Lower lobe of right lung (tissue), 2 donors: ENCODE results near the gene MYZAP. TPM values are rescaled to one million over a fixed set of nuclear protein-coding genes. Genes with fewer than 3 reads are reported as not detected.

Experiments
- ATAC-seq, 2 donors: fragments of 200-7000 bp; cut with Tn5 transposase; one replicate each; pipeline ENCODE4 v1.9.1; 2020 to 2022; ENCODE audit warnings: mild to moderate bottlenecking in 2 of 2, moderate library complexity in 2 of 2
- DNase-seq: peaks from one replicate; pipeline ENCODE4 v3.0.0-alpha.2; 2020
- H3K27ac ChIP-seq: fragments of 200-600 bp; one replicate; pipeline ENCODE4 v1.8.0; 2022
- H3K27me3 ChIP-seq: fragments of 200-600 bp; one replicate; pipeline ENCODE4 v1.8.0; 2022; ENCODE audit warnings: low read depth
- H3K36me3 ChIP-seq: fragments of 200-600 bp; one replicate; pipeline ENCODE4 v1.8.0; 2022; ENCODE audit warnings: mild to moderate bottlenecking
- H3K4me1 ChIP-seq: fragments of 200-600 bp; one replicate; pipeline ENCODE4 v1.8.0; 2022
- H3K4me3 ChIP-seq: fragments of 200-600 bp; one replicate; pipeline ENCODE4 v1.8.0; 2022; ENCODE audit warnings: mild to moderate bottlenecking
- H3K9me3 ChIP-seq: fragments of 200-600 bp; one replicate; pipeline ENCODE4 v1.8.0; 2022
- intact Hi-C: fragments of 100-400 bp; cut with DNase I; formaldehyde crosslinking; loops from one replicate; pipeline ENCODE4 v1.11.0; 2022
- total RNA-seq: library from RNA; stranded (reverse); fragmentation: NEBNext Ultra II Directional; extraction: Animal tissue kit (Norgen Biotek cat#: 25700); gene quantifications from one replicate; pipeline ENCODE4 v1.2.1, GENCODE V29; 2021
- TF ChIP-seq, protein P1 (sequence below): fragments of 200-600 bp; IDR thresholded peaks from one replicate; pipeline ENCODE4 v1.8.0; 2022; ENCODE audit warnings: antibody characterized with exemption, mild to moderate bottlenecking
- donor health status: DM: no; HTN: yes; CAD: no; lungs with severe emphysema.

The MYZAP gene
- total RNA-seq, 1 donor from 2014 or later: 41.3 TPM

DNA sequence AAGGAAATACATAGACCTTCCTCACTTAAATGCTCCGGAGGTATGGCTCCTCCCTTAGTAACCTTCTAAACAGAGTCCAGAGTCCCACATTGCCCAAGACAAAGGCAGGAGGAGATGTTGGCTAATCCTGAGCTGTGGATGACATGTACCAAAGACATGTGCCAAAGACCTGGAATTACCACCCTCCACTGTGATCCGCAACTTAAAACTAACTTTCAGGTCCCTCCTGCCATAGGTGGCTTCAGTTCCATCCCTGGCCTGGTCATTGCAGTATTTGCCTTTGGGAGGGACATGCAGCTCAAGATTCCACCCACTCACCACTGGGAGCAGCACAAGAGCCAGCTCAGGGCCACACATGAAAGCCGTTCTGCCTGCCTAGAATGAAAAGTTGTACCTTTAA lies 28.0 kb downstream of the MYZAP start:
- no peaks in the 10 kb centered on the region for H3K4me1 ChIP-seq
- ATAC-seq (no peak), DNase-seq (no peak)
- H3K9me3 ChIP-seq: no peaks in the 10 kb centered on the region
- no peak overlapping the region for H3K4me3 ChIP-seq
- intact Hi-C loops: no loop called here
- no peaks in the 10 kb centered on the region for H3K36me3 ChIP-seq
- no peak overlapping the region for H3K27ac ChIP-seq
- TF ChIP-seq, protein P1, sequence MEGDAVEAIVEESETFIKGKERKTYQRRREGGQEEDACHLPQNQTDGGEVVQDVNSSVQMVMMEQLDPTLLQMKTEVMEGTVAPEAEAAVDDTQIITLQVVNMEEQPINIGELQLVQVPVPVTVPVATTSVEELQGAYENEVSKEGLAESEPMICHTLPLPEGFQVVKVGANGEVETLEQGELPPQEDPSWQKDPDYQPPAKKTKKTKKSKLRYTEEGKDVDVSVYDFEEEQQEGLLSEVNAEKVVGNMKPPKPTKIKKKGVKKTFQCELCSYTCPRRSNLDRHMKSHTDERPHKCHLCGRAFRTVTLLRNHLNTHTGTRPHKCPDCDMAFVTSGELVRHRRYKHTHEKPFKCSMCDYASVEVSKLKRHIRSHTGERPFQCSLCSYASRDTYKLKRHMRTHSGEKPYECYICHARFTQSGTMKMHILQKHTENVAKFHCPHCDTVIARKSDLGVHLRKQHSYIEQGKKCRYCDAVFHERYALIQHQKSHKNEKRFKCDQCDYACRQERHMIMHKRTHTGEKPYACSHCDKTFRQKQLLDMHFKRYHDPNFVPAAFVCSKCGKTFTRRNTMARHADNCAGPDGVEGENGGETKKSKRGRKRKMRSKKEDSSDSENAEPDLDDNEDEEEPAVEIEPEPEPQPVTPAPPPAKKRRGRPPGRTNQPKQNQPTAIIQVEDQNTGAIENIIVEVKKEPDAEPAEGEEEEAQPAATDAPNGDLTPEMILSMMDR: no peak
- H3K27me3 ChIP-seq: no peaks in the 10 kb centered on the region

DNA sequence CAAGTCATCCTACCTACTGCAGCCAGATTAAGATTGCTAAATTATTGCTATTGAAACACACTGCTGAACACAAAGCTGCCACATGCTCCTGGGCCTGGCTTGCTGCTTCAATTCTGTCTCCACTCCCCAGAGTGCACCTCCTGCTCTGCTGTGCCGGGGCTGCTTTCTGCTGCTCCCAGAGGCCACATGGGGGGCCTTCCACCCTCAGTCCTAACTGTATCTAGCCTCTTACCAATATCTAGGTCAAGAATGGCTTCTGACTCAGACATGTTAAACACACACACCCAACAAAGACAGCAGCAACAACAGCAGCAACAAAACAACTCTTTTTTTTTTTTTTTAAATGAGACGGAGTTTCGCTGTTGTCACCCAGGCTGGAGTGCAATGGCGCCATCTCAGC lies 33.0 kb downstream of the MYZAP start:
- no peak overlapping the region for H3K4me3 ChIP-seq
- H3K27ac ChIP-seq: no peak overlapping the region
- DNase-seq: no peak
- TF ChIP-seq, protein P1: no peak
- no peaks in the 10 kb centered on the region for H3K36me3 ChIP-seq
- no peaks in the 10 kb centered on the region for H3K9me3 ChIP-seq
- no peaks in the 10 kb centered on the region for H3K27me3 ChIP-seq
- intact Hi-C loops: no loop called here
- H3K4me1 ChIP-seq: peaks cover 12% of the 10 kb centered on the region
- ATAC-seq: peak in 1 of 2 donors; percentile 31

DNA sequence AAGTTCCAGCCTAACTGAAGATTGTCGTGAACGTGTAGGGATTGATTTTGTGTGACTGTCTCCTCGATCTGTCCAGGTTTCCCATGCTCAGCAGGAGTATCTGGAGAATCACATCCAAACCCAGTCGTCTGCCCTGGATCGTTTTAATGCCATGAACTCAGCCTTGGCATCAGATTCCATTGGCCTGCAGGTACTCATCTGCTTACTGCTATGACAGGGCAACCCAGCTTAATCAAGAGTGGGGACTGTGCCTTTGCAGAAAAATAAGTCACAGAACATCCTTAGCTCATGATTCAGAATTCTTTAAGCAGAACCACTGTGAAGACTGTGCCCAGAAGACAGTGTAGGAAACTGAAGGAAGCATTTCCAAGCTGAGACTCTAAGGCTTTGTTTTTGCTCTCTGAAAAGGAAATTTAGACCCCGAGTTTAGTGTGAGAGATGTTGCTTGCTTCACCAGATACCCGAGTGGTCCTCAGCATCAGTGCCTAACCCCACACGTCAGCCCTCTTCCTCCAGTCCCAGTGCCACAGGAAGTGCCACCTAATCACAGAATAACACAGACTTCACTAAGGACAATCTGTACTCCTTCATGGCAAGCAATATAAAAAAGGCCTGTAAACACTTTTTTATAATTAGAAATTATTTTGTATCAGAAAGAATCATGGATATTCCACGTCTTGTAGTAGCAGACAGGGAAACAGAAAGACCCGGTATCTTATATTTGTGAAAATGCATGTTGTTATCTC lies 34.2 kb downstream of the MYZAP start:
- Histone ChIP-seq H3K36me3 (no peaks in the 10 kb centered on the region), H3K4me1 (peaks cover 12% of the 10 kb centered on the region), H3K9me3 (no peaks in the 10 kb centered on the region), H3K4me3 (no peak overlapping the region), H3K27ac (peak overlapping the region; percentile 50), H3K27me3 (no peaks in the 10 kb centered on the region)
- intact Hi-C loops: no loop called here
- TF ChIP-seq, protein P1: no peak
- ATAC-seq (no peak), DNase-seq (no peak)

DNA sequence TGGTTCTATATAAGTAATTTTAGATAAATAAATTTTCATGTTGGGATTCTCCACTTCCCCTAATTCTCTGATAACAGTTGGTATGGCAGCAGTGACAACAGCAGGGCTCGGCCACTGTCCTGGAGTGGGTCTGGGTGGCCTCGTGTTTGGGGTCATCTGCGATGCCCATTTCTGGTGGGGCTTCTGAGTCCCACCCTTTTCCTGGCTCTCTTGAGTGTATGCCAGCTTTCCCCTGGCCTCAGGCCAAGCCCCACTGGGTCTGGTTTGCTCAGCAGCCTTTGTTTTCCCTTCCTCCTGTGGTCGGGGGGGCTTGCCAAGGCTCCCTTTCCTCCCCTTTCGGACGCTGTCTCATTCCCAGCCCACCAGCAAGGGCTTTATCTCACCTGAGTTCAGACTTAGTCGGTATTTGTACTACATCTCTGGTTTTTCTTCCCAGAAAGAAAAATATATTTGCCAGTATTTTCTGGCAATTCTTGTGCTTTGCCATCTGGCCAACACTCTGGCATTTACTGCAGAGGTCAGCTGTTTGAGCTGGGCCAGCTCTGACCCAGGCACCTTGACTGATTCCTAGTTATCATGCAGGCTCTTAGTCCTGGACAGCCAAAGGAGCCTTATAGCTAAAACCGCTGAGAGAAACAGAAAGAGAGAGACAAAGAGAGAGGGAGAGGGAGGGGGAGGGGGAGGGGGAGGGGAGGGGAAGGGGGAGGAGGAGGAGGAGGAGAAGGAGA lies 35.2 kb downstream of the MYZAP start:
- TF ChIP-seq, protein P1: no peak
- no peak overlapping the region for H3K4me3 ChIP-seq
- no peaks in the 10 kb centered on the region for H3K27me3 ChIP-seq
- H3K4me1 ChIP-seq: peaks cover 12% of the 10 kb centered on the region
- intact Hi-C loops: no loop called here
- no peaks in the 10 kb centered on the region for H3K9me3 ChIP-seq
- H3K27ac ChIP-seq: peak overlapping the region; percentile 50
- peak; percentile 54 for DNase-seq
- no peak for ATAC-seq
- H3K36me3 ChIP-seq: no peaks in the 10 kb centered on the region

DNA sequence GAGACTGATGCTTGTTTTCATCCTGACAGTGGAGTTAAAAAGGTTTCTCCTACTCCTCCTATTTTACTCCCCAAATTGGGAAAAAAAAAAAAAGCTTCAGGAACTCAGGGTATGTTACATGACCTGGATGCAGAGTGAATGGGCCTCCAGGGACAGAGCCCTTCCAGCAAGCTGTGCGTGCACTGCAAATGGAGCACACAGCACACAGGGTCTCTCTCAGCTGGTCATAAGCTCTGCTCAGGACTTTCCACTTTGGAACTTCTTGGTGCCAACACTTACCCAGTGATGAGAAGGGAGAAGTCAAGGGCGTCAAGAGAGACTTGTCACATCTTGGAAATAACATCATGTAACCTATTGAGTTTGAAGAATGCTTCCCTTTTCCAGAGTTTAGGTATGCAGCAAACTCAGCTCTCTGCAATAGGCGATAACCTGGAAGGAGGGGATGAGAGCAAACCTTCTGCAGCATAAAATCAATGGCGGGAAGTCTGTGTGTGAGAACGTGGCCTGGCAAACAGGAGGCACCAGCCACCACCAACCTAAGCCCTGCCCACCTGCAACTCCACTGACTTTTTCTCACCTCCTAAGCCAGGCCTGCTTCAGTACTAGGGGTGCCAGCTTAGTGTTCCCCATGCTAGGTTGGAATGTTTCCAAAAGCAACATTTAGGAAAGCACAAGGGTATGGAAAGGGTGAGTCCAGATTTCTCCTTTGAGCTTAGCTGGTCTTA lies 39.8 kb downstream of the MYZAP start:
- intact Hi-C loops: no loop called here
- TF ChIP-seq, protein P1: no peak

More for the DNA sequence above, 39.8 kb downstream of the MYZAP start:
- DNase-seq (no peak), ATAC-seq (no peak)
- H3K36me3 ChIP-seq: peaks cover 8% of the 10 kb centered on the region
- H3K4me1 ChIP-seq: peaks cover 15% of the 10 kb centered on the region
- H3K27ac ChIP-seq: no peak overlapping the region
- H3K27me3 ChIP-seq: no peaks in the 10 kb centered on the region
- H3K4me3 ChIP-seq: no peak overlapping the region
- H3K9me3 ChIP-seq: no peaks in the 10 kb centered on the region
